ENCODE data around the gene SSTR5.

DNA sequence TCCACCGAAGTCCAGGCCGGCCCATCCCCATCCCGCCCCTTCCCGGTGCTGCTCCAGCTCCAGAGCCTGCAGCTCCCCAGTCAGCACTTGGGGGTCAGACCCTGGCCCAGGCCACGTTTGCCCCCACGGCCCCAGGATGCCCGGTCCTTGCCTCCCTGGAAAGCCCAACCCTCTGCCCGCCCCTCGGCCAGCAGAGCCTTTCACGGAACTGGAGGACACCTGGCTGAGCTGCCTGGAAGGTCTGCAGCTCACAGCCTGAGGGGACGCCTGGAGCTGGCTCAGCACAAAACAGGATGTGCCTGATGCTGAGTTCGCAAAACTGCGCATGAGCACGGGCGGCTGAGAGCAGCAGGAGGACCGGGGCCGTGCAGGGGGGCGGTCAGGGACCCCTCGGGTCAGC, 29.7 kb upstream of the SSTR5 start:
- TF ChIP-seq CTCF (conservative IDR thresholded peaks at IDR 0.05; ENCODE audit: low read depth, low read length) (no peak), SMC3 (IDR thresholded peaks at IDR 0.05; ENCODE audit: low read depth, low read length) (no peak), MAFK (IDR thresholded peaks at IDR 0.05; ENCODE audit: low read depth, low read length) (peak; percentile 70), RAD21 (IDR thresholded peaks at IDR 0.05; ENCODE audit: low read length) (no peak), MXI1 (IDR thresholded peaks at IDR 0.05; ENCODE audit: borderline replicate concordance, low read depth, low read length) (no peak), RFX5 (IDR thresholded peaks at IDR 0.05; ENCODE audit: low read depth, low read length) (no peak), CEBPB (IDR thresholded peaks at IDR 0.05; ENCODE audit: low read depth, low read length) (no peak), BHLHE40 (IDR thresholded peaks at IDR 0.05; ENCODE audit: low read depth, low read length) (no peak), POLR2A (IDR thresholded peaks at IDR 0.05; ENCODE audit: low read depth, low read length) (no peak), FOS (IDR thresholded peaks at IDR 0.05; ENCODE audit: low read depth, low read length) (no peak), CHD1 (IDR thresholded peaks at IDR 0.05; ENCODE audit: low read depth, low read length) (no peak), NFE2L2 (IDR thresholded peaks at IDR 0.05; ENCODE audit: low read depth, low read length) (no peak)
- TF ChIP-seq, protein P1, sequence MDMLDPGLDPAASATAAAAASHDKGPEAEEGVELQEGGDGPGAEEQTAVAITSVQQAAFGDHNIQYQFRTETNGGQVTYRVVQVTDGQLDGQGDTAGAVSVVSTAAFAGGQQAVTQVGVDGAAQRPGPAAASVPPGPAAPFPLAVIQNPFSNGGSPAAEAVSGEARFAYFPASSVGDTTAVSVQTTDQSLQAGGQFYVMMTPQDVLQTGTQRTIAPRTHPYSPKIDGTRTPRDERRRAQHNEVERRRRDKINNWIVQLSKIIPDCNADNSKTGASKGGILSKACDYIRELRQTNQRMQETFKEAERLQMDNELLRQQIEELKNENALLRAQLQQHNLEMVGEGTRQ (IDR thresholded peaks at IDR 0.05; ENCODE audit: low read depth, low read length), result no peak

Measured in IMR-90 (cell line).